Thyroid gland (tissue), 4 donors: ENCODE data around the gene LRMDA. TPM values are rescaled to one million over a fixed set of nuclear protein-coding genes. Genes with fewer than 3 reads are reported as not detected.
A peak's percentile ranks its signal among the peaks of the same experiment; 100 is the strongest.

Experiments
- DNase-seq, 2 donors: peaks; one replicate each; pipeline ENCODE4 v3.0.0-alpha.2; 2019
- H3K27ac ChIP-seq, 3 donors: fragments of 200-600 bp; sonication (generic); 1 replicate in 2 of 3; 2 replicates in 1 of 3; pipeline ENCODE4 v1.5.1; 2016 to 2019; ENCODE audit warnings: mild to moderate bottlenecking in 1 of 3, moderate library complexity in 1 of 3
- H3K27me3 ChIP-seq: fragments of 200-600 bp; sonication (generic); one replicate; pipeline ENCODE4 v1.5.1; 2019
- H3K36me3 ChIP-seq, 2 donors: fragments of 200-600 bp; sonication (generic); one replicate each; pipeline ENCODE4 v1.5.1; 2016 to 2019
- H3K4me1 ChIP-seq, 2 donors: fragments of 200-600 bp; sonication (generic); one replicate each; pipeline ENCODE4 v1.5.1; 2017 to 2019
- H3K4me3 ChIP-seq, 3 donors: fragments of 200-600 bp; sonication (generic); replicated peaks in 1 of 3; 1 replicate in 2 of 3; 2 replicates in 1 of 3; pipeline ENCODE4 v1.5.1; 2016; ENCODE audit warnings: mild to moderate bottlenecking in 1 of 3
- H3K9me3 ChIP-seq: fragments of 200-600 bp; sonication (generic); one replicate; pipeline ENCODE4 v1.5.1; 2017
- POLR2A ChIP-seq, 2 donors: fragments of 450-650 bp; IDR thresholded peaks; one replicate each; pipeline ENCODE4 v1.6.1; 2017; ENCODE audit warnings: antibody characterized with exemption in 2 of 2, mild to moderate bottlenecking in 2 of 2, moderate library complexity in 1 of 2
- WGBS, 2 donors: methylation state at CpG; one replicate each; pipeline ENCODE4 v1.1.5; 2017; 5-methylcytosine and 5-hydroxymethylcytosine counted together
- intact Hi-C: fragments of 100-400 bp; cut with DNase I; formaldehyde crosslinking; loops from one replicate; pipeline ENCODE4 v1.15.1; 2023
- total RNA-seq, 4 donors: library from RNA; depleted of rRNA; stranded (reverse); fragments of >200 nt; gene quantifications; one replicate each; pipeline ENCODE4 v1.2.3, GENCODE V29; 2016
- TF ChIP-seq, protein P1 (sequence below), 6 experiments: fragments of 200-600 bp in 3 of 6; fragments of 450-650 bp in 3 of 6; sonication (generic) in 3 of 6; IDR thresholded peaks; one replicate each; pipeline ENCODE4 v1.5.1; 2016 to 2019; ENCODE audit warnings: antibody characterized with exemption in 6 of 6, mild to moderate bottlenecking in 2 of 6, inconsistent platforms in 1 of 6, moderate library complexity in 1 of 6

LRMDA gene
- total RNA-seq, 4 donors from 2014 or later: 16.5 to 31.7 (median 23.2) TPM

DNA sequence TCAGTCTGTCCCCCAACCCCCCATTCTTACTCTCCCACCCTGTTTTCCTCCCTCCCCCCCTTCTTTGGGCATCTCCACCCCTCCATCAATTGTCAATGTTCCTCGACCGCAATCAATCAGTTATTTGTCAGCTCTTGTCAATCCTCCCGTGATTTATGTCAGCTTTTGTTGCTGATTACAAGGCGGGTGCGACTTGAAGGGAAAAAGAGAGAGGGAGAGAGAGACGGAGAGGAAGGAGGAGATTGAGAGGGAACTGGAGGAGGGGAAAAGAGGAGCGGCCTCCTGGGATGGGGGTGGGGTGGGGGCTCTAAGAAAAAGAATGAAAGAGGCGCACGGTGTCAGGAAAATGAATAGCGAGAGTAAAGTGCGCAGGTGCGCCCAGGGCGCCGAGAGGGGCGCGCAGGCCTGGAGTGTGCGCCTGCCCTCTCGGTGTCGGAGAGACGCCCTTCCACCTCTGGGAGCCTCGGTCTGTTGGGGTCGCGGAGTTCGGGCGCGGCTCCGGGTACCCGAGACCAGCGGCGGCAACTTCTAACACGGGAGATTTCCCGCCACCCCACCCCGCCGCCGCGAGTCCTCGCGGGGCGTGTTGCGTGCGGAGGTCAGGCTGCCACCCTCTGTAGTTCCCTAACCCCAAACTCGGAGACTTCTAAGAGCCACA, 28.8 kb upstream of the LRMDA start:
- TF ChIP-seq, protein P1, sequence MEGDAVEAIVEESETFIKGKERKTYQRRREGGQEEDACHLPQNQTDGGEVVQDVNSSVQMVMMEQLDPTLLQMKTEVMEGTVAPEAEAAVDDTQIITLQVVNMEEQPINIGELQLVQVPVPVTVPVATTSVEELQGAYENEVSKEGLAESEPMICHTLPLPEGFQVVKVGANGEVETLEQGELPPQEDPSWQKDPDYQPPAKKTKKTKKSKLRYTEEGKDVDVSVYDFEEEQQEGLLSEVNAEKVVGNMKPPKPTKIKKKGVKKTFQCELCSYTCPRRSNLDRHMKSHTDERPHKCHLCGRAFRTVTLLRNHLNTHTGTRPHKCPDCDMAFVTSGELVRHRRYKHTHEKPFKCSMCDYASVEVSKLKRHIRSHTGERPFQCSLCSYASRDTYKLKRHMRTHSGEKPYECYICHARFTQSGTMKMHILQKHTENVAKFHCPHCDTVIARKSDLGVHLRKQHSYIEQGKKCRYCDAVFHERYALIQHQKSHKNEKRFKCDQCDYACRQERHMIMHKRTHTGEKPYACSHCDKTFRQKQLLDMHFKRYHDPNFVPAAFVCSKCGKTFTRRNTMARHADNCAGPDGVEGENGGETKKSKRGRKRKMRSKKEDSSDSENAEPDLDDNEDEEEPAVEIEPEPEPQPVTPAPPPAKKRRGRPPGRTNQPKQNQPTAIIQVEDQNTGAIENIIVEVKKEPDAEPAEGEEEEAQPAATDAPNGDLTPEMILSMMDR (IDR thresholded peaks at IDR 0.05): no peak
- peak; percentile 20 to 44 for TF ChIP-seq POLR2A (IDR thresholded peaks at IDR 0.05)
- Histone ChIP-seq H3K4me3 (peak overlapping the region; percentile 18 to 88 (median 51)), H3K27me3 (no peaks in the 10 kb centered on the region), H3K36me3 (peaks cover 0 to 14% of the 10 kb centered on the region in 2 donors), H3K27ac (peak overlapping the region; percentile 88 to 98 (median 98)), H3K9me3 (no peaks in the 10 kb centered on the region), H3K4me1 (peaks cover 10 to 15% of the 10 kb centered on the region in 2 donors)
- DNase-seq: peak; percentile 67 to 75
- WGBS, 2 donors: 1% methylated on average over 24 to 42 of the region's 42 CpGs
- intact Hi-C loops: no loop called here

DNA sequence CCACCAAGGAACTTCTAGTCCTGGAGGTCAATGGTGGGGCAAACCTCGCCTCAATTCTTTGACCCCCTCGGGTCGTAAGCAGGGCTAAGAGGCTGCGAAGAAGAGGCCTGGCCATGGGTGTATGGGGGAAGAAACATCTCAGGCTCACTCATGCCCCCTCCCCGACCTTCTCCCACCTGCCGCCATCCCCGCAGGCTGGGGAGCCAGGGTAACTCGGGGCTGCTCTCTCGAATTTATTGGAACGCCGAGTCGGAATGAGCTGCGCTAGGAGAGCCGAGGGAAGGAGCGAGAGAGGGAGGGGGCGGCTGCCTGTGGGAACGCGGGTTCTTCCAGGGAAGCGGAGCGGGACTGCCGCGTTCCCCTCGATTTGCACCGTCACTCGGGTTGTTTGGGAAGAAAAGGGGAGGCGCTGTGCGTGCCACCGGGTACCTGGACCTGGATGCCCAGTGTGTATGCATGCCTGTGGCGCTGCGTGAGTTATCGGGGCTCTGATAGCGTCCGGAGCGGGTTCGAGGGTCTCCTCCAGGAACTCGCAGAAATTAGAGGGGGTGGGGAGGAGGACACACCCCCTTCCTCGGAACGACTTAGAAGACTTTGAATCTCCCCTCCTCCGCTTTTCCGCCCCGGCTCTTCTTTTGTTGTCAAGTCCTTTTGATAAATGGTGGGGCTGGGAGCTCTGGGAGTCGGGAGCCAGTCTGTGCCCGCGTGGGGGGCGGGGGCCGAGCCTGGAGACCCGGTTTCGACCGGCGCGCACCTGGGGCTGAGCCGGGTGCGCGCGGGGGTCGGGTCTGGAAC, 28.1 kb upstream of the LRMDA start:
- Histone ChIP-seq H3K27me3 (no peaks in the 10 kb centered on the region), H3K9me3 (no peaks in the 10 kb centered on the region), H3K27ac (peak overlapping the region; percentile 88 to 98 (median 98)), H3K36me3 (peaks cover 0 to 14% of the 10 kb centered on the region in 2 donors), H3K4me1 (peaks cover 10 to 20% of the 10 kb centered on the region in 2 donors), H3K4me3 (peak overlapping the region; percentile 18 to 88 (median 51))
- intact Hi-C loops: no loop called here
- WGBS, 2 donors: 1% methylated on average over 28 to 54 of the region's 56 CpGs
- TF ChIP-seq, protein P1 (IDR thresholded peaks at IDR 0.05): no peak
- peak in 1 of 2 donors; percentile 65 for TF ChIP-seq POLR2A (IDR thresholded peaks at IDR 0.05)
- peak; percentile 75 to 78 for DNase-seq

DNA sequence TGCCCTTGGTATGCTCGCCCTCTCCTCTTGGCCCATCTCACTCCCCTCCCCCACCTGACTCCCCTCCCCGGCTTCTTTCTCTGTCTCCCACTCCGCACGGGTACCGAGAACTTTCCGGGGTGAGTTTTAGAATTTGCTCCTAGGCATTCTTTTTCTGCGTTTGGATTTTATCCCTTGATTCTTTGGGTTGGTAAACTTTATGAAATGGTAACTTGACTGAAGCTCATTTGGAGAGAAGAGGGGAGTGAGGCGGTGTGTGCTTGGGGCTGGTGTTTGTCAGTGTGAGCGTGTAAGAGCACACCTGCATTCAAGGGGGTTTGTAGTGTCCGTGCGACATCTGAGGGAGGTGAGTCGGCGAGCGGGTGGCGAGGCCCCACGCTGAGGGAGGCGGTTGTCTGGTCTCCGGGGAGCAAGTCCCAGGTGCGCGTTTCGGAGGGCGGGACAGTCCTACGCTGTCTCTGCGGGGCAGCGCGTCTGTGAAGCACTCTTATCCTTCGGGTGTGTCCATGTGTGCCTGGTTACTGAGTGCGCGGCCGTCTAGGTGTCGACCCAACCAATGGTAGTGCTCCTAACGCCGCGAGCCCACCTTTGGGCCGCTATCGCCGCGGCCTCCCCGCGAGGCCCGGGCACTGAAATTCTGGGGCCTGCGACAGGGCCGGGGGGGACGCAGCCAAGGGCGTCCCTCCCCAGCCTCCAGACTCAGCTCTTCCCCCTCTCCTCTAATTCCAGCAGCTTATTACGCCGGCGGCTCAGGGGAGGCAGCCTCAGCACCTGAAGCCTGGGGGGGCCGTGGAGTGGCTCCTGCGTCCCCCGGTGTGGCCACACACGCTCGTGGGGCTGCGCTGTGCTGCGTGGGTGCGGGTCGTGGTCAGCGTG, 27.2 kb upstream of the LRMDA start:
- H3K4me1 ChIP-seq: peaks cover 14 to 19% of the 10 kb centered on the region in 2 donors
- peak; percentile 90 to 92 for DNase-seq
- no peaks in the 10 kb centered on the region for H3K27me3 ChIP-seq
- TF ChIP-seq POLR2A (IDR thresholded peaks at IDR 0.05): peak in 1 of 2 donors; percentile 92
- TF ChIP-seq, protein P1 (IDR thresholded peaks at IDR 0.05): no peak
- H3K27ac ChIP-seq: peak overlapping the region; percentile 88 to 98 (median 98)
- WGBS, 2 donors: 7 to 9% methylated on average over 33 to 48 of the region's 58 CpGs
- peaks cover 0 to 5% of the 10 kb centered on the region in 2 donors for H3K36me3 ChIP-seq
- H3K9me3 ChIP-seq: no peaks in the 10 kb centered on the region
- peak overlapping the region; percentile 18 to 88 (median 51) for H3K4me3 ChIP-seq
- intact Hi-C loops: no loop called here

DNA sequence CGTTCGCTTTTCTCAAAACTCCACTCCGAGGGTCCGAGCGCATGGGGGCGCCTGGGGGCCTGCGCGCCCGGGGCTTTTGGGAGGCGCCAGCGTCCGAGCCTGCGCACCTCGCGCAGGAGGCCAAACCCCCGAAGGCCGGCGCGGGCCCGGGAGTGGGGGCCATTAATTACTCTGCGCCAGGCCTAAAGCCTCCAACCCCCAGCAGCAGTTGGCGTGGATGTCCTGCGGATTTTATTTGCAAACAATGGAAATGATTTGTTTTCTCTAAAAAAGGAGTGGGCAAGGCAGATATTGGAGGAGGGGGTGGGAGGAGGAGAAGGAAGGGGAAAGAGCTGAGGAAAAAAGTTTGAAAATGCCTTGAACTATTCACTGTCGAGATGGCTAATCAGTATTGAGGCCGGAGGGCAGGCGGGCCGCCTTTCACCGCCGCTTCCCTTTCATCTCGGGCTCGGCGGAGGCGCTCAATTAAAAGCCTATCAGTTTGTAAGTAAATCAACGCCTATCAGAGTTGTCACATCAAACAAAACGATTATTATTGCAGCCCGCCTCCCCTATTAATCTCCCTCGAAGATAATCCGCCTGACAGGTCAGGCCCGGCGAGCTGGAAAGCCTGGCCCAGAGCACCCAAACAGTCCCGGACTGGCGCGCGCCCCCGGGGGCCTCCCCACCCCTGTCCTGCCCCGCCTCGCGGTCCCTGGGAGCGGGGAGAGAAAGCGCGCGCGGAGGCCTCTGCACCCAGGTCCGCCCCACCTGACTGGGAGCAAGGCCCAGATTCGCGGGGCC, 26.4 kb upstream of the LRMDA start:
- no peaks in the 10 kb centered on the region for H3K27me3 ChIP-seq
- H3K27ac ChIP-seq: peak overlapping the region; percentile 88 to 98 (median 98)
- intact Hi-C loops: no loop called here
- peak; percentile 34 to 40 for DNase-seq
- no peaks in the 10 kb centered on the region for H3K9me3 ChIP-seq
- TF ChIP-seq, protein P1 (IDR thresholded peaks at IDR 0.05): no peak
- no peak for TF ChIP-seq POLR2A (IDR thresholded peaks at IDR 0.05)
- peaks cover 9 to 14% of the 10 kb centered on the region in 2 donors for H3K4me1 ChIP-seq
- peak overlapping the region in 2 of 3 donors; percentile 47 to 88 for H3K4me3 ChIP-seq
- H3K36me3 ChIP-seq: no peaks in the 10 kb centered on the region
- WGBS, 2 donors: 48 to 61% methylated on average over 31 to 41 of the region's 56 CpGs
